ENCODE data around the gene F2. TPM values are rescaled to one million over a fixed set of nuclear protein-coding genes. Genes with fewer than 3 reads are reported as not detected.
A peak's percentile ranks its signal among the peaks of the same experiment; 100 is the strongest.
"Not testable (repeated sequence)": the region's sequence is repeated elsewhere in the genome, so short reads cannot be mapped to it uniquely, and the experiment has no call there.

Gene F2
- not detected for total RNA-seq

DNA sequence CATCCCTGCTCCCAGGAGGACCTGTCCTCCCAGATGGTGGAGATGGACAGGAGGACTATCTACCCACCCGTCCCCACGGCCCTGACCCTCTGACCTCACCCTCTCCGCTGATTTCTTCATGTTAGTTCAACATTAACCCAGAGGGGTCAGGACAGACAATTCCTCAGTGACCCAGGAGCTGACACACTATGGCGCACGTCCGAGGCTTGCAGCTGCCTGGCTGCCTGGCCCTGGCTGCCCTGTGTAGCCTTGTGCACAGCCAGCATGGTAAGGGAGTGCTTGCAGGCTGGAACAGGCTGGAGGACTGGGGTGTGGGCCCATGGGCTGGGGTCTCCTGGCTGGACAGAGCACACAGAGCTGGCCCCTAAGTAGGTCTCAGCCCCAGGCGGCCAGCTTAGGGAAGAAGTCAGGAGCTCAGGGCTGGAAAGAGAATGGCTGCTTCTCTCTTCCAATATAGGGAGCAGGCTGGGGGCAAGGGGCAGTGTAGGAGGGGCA, at the start of gene F2:
F2 (plus strand) TSS at position 166 of the 495 bp plus-strand sequence; CDS start at position 189, 23 bp downstream.
- intact Hi-C loops (cut with DNase I; ENCODE audit: low total_unique reads): no loop called here
- no peak for DNase-seq (ENCODE audit: low spot score in 2 of 2)
- WGBS, 2 donors: 88 to 92% methylated on average over 7 of the region's 7 CpGs
- no peak within 1 kb of the TSS for H3K4me3 ChIP-seq (ENCODE audit: low read depth, poor library complexity, severe bottlenecking)
- TF ChIP-seq, protein P1, sequence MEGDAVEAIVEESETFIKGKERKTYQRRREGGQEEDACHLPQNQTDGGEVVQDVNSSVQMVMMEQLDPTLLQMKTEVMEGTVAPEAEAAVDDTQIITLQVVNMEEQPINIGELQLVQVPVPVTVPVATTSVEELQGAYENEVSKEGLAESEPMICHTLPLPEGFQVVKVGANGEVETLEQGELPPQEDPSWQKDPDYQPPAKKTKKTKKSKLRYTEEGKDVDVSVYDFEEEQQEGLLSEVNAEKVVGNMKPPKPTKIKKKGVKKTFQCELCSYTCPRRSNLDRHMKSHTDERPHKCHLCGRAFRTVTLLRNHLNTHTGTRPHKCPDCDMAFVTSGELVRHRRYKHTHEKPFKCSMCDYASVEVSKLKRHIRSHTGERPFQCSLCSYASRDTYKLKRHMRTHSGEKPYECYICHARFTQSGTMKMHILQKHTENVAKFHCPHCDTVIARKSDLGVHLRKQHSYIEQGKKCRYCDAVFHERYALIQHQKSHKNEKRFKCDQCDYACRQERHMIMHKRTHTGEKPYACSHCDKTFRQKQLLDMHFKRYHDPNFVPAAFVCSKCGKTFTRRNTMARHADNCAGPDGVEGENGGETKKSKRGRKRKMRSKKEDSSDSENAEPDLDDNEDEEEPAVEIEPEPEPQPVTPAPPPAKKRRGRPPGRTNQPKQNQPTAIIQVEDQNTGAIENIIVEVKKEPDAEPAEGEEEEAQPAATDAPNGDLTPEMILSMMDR (IDR thresholded peaks at IDR 0.05): no peak
- no peak for TF ChIP-seq POLR2A (IDR thresholded peaks at IDR 0.05)

- peak in 1 of 2 donors; percentile 63 for DNase-seq (ENCODE audit: low spot score in 2 of 2)
- no peak for TF ChIP-seq POLR2A (IDR thresholded peaks at IDR 0.05)
- TF ChIP-seq, protein P1 (IDR thresholded peaks at IDR 0.05): no peak
- WGBS, 2 donors: 61 to 73% methylated on average over 3 of the region's 3 CpGs
Measured at GRCh38 chr11:46669711-46670139, 49.3 kb upstream of the F2 start.

GRCh38 chr11:46670521-46670920, 48.5 kb upstream of the F2 start:
- DNase-seq (ENCODE audit: low spot score in 2 of 2); intact Hi-C loops (cut with DNase I; ENCODE audit: low total_unique reads); H3K4me3 ChIP-seq (ENCODE audit: low read depth, poor library complexity, severe bottlenecking): not testable (repeated sequence)
- WGBS, 2 donors: 82 to 88% methylated on average over 3 of the region's 3 CpGs

More at GRCh38 chr11:46669711-46670139, 49.3 kb upstream of the F2 start:
- intact Hi-C loops (cut with DNase I; ENCODE audit: low total_unique reads): no loop called here
- no peak overlapping the region for H3K4me3 ChIP-seq (ENCODE audit: low read depth, poor library complexity, severe bottlenecking)

DNA sequence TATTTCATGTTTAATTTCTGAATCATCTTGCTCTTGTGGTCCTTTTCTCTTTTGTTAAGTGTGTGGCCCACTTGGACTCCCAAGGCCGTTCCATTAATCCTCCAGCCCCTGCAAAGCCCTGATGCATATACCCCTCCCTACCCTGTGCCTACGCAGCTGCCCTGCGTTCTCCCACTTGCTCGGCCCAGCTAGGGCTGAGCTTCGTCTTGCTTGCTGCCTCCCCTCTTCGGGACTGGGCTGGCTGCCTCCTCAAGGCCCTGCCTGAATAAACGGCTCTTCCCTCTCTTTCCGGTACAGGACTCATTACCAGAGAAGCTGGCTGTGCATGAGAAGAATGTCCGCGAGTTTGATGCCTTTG, 47.1 kb upstream of the F2 start:
- DNase-seq (ENCODE audit: low spot score in 2 of 2): no peak
- H3K4me3 ChIP-seq (ENCODE audit: low read depth, poor library complexity, severe bottlenecking): no peak overlapping the region
- no peak for TF ChIP-seq POLR2A (IDR thresholded peaks at IDR 0.05)
- TF ChIP-seq, protein P1 (IDR thresholded peaks at IDR 0.05): no peak
- WGBS, 2 donors: 91 to 95% methylated on average over 10 of the region's 10 CpGs
- intact Hi-C loops (cut with DNase I; ENCODE audit: low total_unique reads): no loop called here

DNA sequence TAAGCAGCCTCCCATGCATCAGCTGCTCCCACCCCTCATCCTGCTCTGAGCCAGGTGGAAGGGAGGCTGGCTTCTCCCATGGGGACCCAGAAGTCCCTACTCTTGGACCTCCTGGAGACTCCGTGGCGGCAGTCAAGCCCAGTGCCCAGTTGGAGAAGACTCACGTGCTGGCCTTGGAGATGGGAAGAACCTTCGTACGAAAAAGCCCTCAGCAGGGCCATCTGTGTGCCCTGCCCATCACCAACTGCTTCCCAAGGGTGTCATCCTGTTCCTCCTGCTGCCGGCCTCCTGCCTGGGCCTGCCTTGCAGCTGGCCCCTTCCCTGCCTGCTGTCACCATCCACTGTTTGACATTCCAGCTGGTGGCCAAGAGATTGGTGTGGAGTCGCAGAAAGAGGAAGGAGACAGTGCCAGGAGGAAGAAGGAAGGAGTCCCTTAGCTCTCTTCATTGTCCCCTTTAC, 46.6 kb upstream of the F2 start:
- H3K4me3 ChIP-seq (ENCODE audit: low read depth, poor library complexity, severe bottlenecking): no peak overlapping the region
- TF ChIP-seq, protein P1 (IDR thresholded peaks at IDR 0.05): no peak
- TF ChIP-seq POLR2A (IDR thresholded peaks at IDR 0.05): no peak
- no peak for DNase-seq (ENCODE audit: low spot score in 2 of 2)
- intact Hi-C loops (cut with DNase I; ENCODE audit: low total_unique reads): no loop called here
- 63 to 67% methylated on average over 4 to 7 of the region's 7 CpGs for WGBS, 2 donors

DNA sequence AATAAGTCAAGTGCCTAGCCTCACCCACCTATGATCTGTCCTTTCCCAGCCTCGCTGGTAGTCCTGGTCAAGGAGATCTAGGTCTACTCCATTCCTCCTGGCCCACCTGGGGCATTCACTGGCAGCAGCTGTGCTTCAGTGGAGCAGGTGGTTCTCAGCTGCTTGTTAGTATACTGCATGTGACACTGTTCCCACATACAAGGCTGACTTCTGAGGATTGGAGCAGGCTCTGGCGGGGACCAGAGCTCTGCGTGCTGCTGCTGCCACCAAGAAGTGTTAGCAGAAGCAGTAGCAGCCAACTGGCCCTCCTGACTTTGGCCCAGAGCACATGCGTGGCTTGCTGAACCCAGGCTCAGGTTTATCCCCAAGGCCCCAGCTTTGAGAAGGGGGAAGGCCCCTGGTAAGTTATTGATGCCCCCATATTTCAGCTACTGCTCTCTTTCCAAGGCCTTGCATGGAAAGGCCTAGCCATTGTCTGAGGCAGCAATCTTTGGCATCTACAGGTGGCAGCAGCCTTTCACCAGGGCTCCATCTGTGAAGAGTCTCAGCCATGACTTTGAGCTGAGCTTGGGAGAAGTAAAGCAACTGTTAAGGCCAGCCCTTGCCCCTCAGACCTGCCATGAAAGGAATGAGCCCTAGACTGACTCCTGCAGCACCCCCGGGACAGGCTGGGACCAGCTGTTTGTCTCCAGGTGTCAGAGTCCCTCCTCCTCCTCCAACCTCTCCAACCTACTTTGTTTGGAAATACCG, 45.1 kb upstream of the F2 start:
- intact Hi-C loops (cut with DNase I; ENCODE audit: low total_unique reads): no loop called here
- TF ChIP-seq POLR2A (IDR thresholded peaks at IDR 0.05): no peak
- TF ChIP-seq, protein P1 (IDR thresholded peaks at IDR 0.05): no peak
- DNase-seq (ENCODE audit: low spot score in 2 of 2): no peak
- WGBS, 2 donors: 61 to 76% methylated on average over 5 to 6 of the region's 6 CpGs
- no peak overlapping the region for H3K4me3 ChIP-seq (ENCODE audit: low read depth, poor library complexity, severe bottlenecking)
